Thyroid gland (tissue), 4 donors: ENCODE results near the gene COX11. TPM values are rescaled to one million over a fixed set of nuclear protein-coding genes. Genes with fewer than 3 reads are reported as not detected.

Experiments used
- DNase-seq, 2 donors: peaks; one replicate each; pipeline ENCODE4 v3.0.0-alpha.2; 2019
- H3K27ac ChIP-seq, 3 donors: fragments of 200-600 bp; sonication (generic); 1 replicate in 2 of 3; 2 replicates in 1 of 3; pipeline ENCODE4 v1.5.1; 2016 to 2019; ENCODE audit warnings: mild to moderate bottlenecking in 1 of 3, moderate library complexity in 1 of 3
- H3K27me3 ChIP-seq: fragments of 200-600 bp; sonication (generic); one replicate; pipeline ENCODE4 v1.5.1; 2019
- H3K36me3 ChIP-seq, 2 donors: fragments of 200-600 bp; sonication (generic); one replicate each; pipeline ENCODE4 v1.5.1; 2016 to 2019
- H3K4me1 ChIP-seq, 2 donors: fragments of 200-600 bp; sonication (generic); one replicate each; pipeline ENCODE4 v1.5.1; 2017 to 2019
- H3K4me3 ChIP-seq, 3 donors: fragments of 200-600 bp; sonication (generic); replicated peaks in 1 of 3; 1 replicate in 2 of 3; 2 replicates in 1 of 3; pipeline ENCODE4 v1.5.1; 2016; ENCODE audit warnings: mild to moderate bottlenecking in 1 of 3
- H3K9me3 ChIP-seq: fragments of 200-600 bp; sonication (generic); one replicate; pipeline ENCODE4 v1.5.1; 2017
- CTCF ChIP-seq, 6 experiments: fragments of 200-600 bp in 3 of 6; fragments of 450-650 bp in 3 of 6; sonication (generic) in 3 of 6; IDR thresholded peaks; one replicate each; pipeline ENCODE4 v1.5.1; 2016 to 2019; ENCODE audit warnings: antibody characterized with exemption in 6 of 6, mild to moderate bottlenecking in 2 of 6, inconsistent platforms in 1 of 6, moderate library complexity in 1 of 6
- POLR2A ChIP-seq, 2 donors: fragments of 450-650 bp; IDR thresholded peaks; one replicate each; pipeline ENCODE4 v1.6.1; 2017; ENCODE audit warnings: antibody characterized with exemption in 2 of 2, mild to moderate bottlenecking in 2 of 2, moderate library complexity in 1 of 2
- WGBS, 2 donors: methylation state at CpG; one replicate each; pipeline ENCODE4 v1.1.5; 2017; 5-methylcytosine and 5-hydroxymethylcytosine counted together
- intact Hi-C: fragments of 100-400 bp; cut with DNase I; formaldehyde crosslinking; loops from one replicate; pipeline ENCODE4 v1.15.1; 2023
- small RNA-seq: library from RNA; depleted of rRNA; stranded (forward); fragments of <200 nt; gene quantifications from one replicate; pipeline ENCODE3, GENCODE V24; 2016
- total RNA-seq, 4 donors: library from RNA; depleted of rRNA; stranded (reverse); fragments of >200 nt; gene quantifications; one replicate each; pipeline ENCODE4 v1.2.3, GENCODE V29; 2016

COX11 gene
- total RNA-seq, 4 donors from 2014 or later, result 51.5 to 75.3 (median 66.0) TPM

- no peak for DNase-seq
- no peak overlapping the region for H3K4me3 ChIP-seq
- H3K4me1 ChIP-seq, result no peaks in the 10 kb centered on the region
- WGBS, 2 donors, result 96 to 97% methylated on average over 2 of the region's 2 CpGs
- TF ChIP-seq POLR2A (IDR thresholded peaks at IDR 0.05), result no peak
- TF ChIP-seq CTCF (IDR thresholded peaks at IDR 0.05), result no peak
- intact Hi-C loops, result no loop called here
- no peaks in the 10 kb centered on the region for H3K9me3 ChIP-seq
- peaks cover 23 to 26% of the 10 kb centered on the region in 2 donors for H3K36me3 ChIP-seq
- no peaks in the 10 kb centered on the region for H3K27me3 ChIP-seq
- no peak overlapping the region for H3K27ac ChIP-seq
These were observed 51.7 kb downstream of the COX11 start for GRCh38 chr17:54916721-54917120.

Small RNA genes lying within 50 kb of the gene (small RNA-seq; reads per million reads assigned to genes)
- not detected for gene AC007485.1

Other genes with a start within 250 kb of the COX11 start
- gene TOM1L1, start 67.8 kb downstream of the COX11 start, total RNA-seq, result 100 to 1,000 TPM in 3 of 4 donors, 10 to 100 TPM in 1; 89.6 to 116 (median 109) TPM
- gene STXBP4, start 111 bp upstream of the COX11 start, total RNA-seq, result 10 to 100 TPM; 30.4 to 57.0 (median 52.8) TPM